Pulmonary artery endothelial cell (primary cell): ENCODE data around the gene PRCC. TPM values are rescaled to one million over a fixed set of nuclear protein-coding genes. Genes with fewer than 3 reads are reported as not detected.

Experiments
- DNase-seq: peaks from one replicate; pipeline ENCODE4 v3.0.0-alpha.2; 2011; ENCODE audit warnings: low read depth, low spot score
- total RNA-seq: library from RNA; depleted of rRNA; stranded (reverse); fragments of >200 nt; gene quantifications from 2 replicates; pipeline ENCODE4 v1.2.3, GENCODE V29; 2014

The PRCC gene, protein sequence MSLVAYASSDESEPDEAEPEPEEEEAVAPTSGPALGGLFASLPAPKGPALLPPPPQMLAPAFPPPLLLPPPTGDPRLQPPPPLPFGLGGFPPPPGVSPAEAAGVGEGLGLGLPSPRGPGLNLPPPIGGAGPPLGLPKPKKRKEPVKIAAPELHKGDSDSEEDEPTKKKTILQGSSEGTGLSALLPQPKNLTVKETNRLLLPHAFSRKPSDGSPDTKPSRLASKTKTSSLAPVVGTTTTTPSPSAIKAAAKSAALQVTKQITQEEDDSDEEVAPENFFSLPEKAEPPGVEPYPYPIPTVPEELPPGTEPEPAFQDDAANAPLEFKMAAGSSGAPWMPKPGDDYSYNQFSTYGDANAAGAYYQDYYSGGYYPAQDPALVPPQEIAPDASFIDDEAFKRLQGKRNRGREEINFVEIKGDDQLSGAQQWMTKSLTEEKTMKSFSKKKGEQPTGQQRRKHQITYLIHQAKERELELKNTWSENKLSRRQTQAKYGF
- total RNA-seq = 14.8 and 18.8 TPM in 2 replicates

DNA sequence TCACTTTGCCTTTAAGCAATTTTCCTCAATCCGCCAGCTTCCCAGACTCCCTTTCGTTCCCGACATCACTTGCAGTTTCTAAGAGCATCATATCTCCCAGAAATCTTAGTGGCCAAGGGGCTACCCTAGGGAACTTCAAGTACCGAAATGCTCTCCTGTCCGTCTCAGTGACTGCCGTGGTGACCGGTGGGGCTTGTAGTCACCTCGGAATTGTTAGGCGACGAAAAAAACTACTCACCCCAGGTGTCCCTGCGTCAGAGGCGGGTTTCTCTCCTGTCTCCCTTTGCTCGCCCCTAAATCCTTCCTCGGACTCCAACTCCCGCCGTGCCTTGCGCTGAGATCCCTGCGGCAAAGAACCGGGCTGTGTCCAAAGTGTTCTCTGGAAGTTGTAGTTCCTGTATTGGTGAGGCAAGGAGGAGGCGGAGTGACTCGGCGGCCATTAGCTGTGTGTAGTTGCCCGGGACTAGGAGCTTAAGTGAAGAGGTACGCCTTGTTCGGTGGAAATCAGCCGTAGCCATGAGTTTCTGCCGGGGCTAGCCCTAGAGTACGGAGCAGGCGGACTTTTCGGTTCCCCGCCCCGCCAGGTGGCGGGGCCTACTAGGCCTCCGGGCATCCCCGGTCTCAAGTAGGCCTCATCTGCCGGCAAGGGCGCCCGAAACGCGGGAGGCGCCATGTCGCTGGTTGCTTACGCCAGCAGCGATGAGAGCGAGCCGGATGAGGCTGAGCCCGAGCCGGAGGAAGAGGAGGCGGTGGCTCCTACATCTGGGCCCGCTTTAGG lies at the start of gene PRCC:
TSS of gene PRCC (plus strand) at position 435 of the 778 bp plus-strand sequence. CDS start at position 672, 237 bp downstream.
- DNase-seq = peak; percentile 100

DNA sequence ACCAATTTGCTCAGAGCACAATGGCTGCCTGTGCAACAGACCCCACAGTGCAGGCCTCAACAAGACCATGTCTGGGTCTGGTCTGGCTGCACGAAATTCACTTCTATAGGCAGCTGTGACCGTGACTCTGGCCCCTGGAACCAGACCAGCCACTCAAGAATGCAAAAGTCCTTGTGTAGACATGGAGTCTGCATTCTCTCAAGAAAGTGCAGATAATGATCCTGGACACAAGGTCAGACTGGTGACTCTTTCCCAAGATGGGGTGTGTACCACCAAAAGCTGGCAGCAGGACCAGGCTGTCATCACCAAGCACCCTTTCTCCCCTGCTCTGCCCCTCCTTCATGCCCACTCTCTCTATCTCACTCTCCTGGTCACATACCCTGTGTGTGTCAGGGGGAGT lies 46.2 kb upstream of the PRCC start:
- no peak for DNase-seq

DNA sequence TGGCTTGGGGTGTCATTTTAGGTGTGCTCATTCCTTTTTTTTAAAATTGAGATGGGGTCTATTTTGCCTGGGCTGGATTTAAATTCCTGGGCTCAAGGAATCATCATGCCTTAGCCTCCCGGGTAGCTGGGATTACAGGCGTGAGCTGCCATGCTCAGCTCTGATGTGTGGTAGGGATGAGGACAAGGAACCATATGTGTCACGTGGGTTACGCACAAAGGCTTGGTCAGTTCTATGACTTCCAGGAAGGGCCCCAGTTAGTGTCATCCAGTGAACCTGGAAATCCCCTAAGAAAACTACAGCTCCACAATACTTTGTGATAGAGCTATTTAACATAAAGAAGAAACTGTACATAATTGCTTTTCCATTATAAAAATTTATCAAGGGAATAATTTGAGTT lies 45.8 kb upstream of the PRCC start:
- no peak for DNase-seq

DNA sequence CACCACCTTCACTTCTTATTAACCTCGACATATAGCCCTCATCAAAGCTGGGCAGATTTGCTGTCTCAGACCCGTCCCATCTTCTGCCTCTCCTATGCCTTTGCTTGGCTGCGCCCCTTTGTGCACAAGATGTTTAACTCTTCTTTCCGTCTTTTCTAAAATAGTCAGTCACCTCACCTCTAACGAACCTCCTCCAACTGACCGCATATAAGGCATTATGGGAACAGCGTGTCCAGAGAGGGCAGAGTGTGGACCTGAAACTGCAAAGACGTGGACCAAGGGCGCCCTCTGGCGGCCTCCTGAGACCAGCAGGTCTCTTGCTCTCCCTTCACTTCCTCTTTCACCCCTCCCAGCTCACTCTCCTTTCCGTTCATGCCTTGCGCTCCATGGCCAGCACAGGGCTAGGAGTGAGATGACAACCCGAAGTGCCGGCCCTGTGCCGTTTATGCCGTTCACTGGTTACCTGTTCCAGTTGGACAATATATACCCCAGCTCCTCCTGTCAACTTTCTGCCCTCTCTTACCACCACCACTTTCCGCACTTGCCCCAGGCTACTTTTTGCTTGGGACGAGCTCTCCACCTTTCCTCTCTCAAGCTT lies 41.6 kb upstream of the PRCC start:
- peak; percentile 59 for DNase-seq

DNA sequence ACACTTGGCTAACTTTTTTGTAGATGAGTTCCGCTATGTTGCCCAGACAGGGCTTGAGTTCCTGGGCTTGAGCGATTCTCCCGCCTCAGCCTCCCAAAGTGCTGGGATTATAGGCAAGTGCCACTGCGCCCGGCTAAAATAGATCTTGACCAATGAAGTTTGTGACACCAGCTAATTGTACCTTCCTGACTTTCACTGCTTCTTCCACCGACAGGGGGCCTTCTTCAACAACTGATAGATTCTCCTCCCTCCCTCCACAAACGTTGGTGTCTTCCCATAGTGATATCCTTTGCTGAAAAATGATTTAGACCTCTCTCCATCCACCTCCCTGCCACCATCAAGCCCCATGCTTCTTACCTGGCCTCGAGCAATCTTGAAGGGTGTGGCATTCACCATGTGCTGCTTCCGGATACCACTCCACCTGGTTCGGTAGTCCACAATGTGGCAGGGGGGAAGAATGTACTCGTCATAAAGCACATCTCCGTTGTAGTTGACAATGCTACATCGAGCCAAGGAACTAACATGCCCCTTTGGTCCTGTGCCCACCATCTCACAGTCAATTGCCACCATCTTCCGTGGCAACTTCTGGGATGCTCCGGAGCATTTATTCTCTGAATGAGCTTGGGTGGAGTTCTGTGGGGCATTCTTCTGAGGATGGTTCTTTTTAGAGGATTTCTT lies 40.6 kb upstream of the PRCC start:
- DNase-seq = peak; percentile 51

DNA sequence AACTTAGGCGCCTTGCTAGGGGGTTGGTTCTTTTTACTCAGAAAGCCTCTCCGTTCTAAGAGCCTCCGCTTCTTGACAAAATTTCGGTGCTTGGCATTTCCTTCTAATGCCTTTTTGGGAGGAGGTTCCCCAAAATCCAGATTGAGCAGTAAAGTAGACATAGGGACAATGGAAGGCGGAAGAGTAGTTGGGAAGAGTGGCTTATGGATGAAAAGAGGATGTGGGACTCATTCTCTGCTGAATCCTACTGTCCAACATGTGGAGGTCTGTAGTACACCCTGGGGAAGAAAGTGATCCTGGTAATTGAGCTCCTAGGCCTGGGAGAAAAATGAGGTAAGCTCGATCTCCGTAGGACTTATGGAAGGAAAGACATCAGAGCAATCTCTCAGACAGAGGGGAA lies 39.8 kb upstream of the PRCC start:
- DNase-seq = no peak

DNA sequence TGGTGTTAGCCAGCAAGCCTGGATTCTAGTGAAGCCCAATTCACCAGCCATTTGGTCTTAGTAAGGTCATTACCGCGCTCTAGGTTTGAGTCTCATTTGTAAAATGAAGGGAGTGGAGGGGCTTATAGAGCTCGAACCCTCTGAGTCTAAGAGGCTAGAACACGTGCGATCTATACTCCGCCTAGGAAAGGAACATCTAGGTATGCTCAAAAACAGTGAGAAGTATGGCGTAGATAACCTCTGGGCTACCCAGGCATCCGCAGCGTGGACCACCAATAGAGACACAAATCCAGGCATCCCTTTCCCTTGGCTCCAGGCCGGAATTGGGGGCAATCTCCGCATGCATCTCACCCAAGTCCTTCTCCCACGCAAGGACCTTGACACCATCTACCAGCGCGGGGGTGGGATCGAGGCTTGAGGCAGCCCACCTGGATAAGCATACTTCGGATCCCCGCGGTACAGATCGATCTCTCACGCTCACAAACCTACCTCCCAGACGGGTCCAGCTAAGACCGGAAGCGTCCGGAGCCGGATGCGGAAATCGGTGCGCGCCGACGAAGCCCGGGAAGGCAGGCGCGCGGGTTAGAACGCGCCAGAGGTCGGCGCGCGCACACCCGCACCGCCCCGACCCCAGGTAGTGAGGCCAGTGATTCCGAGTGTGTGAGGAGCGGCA lies 39.3 kb upstream of the PRCC start, which contains the start of gene METTL25B:
TSS of gene METTL25B (plus strand) at position 544 of the 673 bp plus-strand sequence. CDS start 636 bp downstream, outside the sequence.
- DNase-seq = no peak

DNA sequence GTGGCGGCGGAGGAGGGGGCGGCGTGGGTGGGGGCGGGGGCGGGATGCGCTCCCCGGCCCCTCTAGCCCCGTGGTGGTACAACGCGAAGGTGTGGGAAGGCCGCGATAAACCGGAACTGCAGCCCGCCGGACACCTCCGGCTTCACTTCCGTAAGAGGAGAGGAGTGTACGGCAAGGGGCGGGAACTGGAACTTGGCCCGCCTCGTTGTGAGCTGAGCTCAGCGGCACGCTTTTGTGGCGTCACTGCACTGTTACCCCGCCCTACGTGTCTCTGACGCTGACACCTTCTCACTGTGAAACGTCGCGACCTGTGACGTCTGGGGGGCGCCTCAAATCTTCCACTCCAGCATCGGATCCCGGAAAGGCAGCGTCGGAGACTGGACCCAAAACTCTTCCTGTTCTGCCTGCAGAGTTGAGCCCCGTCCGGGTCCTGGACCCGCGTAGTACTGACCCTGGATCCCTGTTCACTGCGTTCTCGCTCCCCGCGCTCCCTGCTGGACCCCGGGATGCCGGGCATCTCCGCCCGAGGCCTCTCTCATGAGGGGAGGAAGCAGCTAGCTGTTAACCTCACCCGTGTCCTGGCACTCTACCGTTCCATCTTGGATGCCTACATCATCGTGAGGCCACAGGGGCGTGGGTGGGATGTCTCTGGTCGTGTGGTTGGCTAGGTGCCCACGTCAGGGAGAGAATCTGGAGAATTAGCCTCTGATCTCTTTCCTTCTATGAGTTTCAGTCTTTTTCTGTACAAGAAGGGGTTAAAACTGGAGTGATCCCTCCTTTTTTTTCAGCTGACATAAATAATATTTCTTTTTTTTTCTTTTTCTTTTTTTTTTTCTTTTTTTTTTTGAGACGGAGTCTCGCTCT lies 38.5 kb upstream of the PRCC start, which contains the start of gene ISG20L2:
TSS of gene ISG20L2 (minus strand) at position 168 of the 864 bp plus-strand sequence. CDS start 1,114 bp downstream, outside the sequence.
- DNase-seq = peak; percentile 94

DNA sequence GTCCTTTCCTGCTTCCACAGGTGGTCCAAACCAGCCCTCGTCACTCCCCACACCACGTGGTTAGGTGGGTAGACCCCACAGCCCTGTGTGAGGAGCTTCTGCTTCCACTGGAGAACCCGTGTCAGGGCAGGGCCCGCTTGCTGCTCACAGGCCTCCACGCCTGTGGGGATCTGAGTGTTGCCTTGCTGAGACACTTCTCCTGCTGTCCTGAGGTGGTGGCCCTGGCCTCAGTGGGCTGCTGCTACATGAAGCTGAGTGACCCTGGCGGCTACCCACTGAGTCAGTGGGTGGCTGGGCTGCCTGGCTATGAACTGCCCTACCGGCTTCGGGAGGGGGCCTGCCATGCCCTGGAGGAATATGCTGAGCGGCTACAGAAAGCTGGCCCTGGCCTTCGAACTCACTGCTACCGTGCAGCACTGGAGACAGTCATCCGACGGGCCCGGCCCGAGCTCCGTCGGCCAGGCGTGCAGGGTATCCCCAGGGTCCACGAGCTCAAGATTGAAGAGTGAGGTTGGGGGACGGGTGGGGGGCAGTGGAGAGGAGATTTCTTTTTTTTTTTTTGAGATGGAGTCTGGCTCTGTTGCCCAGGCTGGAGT lies 33.2 kb upstream of the PRCC start:
- no peak for DNase-seq

DNA sequence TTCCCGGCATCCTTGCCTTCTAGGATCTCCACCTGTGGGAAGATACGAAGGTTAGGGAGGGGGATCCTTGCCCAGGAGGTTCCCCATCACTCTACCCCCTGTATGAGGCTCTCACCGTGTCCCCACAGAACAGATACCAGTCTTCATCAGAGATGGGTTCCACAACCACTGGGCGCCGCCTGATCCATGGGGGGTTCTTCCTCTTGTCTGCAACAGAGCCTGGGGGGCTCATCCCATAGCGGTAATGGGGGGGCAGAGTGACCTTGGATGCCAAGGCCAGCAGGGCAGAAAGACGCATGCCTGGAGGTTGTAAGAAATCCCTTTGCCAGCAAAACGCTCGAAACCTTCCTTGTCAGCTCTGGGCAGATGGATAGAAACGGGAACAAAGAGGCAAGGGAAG lies 28.9 kb upstream of the PRCC start:
- DNase-seq = no peak

DNA sequence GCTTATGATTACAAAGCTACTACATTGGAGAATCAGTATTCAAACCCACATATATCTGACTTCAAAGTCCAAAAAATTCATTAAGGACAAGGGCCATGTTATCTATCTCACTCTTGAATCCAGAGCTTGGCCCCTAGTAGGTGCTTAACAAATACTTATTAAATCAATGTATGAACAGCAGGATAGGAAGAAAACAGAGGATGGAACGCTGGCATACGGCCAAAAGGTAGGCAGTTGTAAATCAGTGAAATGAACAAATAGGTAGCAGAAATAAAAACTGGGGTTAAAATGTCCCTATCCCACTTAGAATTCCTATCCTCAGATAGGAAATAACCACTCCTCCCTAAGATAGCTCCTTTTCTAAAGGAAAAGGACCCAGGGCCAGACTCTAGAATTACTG lies 28.4 kb upstream of the PRCC start:
- no peak for DNase-seq

DNA sequence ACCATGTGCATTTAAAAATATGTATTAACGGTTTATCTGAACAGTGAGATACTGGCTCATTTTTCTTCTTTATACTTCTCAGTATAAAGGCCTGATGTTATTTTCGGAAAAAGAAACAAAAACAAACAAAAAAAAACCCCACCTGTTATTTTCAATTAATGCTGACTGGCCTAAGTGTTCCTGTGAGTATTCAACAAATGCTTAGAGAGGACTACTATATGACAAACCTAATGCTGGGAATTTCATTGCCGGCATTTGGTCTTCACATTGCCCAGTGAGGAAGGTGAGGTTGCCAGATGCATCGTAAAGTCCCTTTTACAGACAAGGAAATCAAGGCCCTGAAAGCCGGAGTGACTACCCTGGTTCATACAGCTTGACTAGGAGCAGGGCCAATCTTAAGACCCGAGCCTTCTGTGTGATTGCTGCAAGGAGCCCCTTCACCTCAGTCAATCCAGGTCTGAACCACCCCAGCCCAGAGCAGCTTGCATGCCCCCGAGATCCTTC lies 27.0 kb upstream of the PRCC start:
- DNase-seq = no peak

DNA sequence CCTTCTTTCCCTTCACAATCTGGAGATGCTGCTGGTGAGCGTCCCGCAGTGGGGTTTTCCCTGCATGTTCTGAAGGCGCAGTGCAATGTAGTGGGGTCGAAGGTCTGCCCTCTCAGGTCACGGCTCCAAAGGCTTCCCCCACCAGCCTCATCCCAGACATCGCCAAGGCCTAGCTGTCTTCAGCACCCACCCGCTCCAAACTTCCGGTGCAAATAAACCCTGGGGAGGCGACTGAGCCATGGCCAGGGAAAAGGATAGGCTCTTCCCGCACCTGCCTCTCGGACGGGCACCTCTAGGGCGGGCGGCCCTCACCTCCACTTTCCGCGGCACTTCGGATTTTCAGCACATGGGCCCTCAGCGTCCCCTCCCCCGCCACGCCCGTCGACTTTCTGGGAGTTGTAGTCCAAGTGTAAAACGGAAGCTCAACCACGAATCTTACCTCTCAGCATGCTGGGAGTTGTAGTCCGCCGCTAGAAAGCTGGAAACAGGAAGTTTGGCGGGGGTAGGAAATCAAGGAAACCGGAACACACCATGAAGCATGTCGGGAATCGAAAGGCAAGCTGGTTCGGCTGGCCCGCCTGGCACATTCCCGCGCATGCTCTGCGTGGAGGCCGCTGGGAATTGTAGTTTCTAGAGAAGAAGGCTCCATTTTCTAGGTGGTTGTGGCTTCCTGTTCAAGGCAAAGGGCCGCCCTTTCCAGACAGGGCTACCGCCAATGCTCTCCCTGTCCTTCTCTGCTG lies 26.4 kb upstream of the PRCC start, which contains the start of gene MRPL24:
TSS of gene MRPL24 (minus strand) at position 348 of the 740 bp plus-strand sequence. CDS start 2,384 bp downstream, outside the sequence.
- peak; percentile 99 for DNase-seq

DNA sequence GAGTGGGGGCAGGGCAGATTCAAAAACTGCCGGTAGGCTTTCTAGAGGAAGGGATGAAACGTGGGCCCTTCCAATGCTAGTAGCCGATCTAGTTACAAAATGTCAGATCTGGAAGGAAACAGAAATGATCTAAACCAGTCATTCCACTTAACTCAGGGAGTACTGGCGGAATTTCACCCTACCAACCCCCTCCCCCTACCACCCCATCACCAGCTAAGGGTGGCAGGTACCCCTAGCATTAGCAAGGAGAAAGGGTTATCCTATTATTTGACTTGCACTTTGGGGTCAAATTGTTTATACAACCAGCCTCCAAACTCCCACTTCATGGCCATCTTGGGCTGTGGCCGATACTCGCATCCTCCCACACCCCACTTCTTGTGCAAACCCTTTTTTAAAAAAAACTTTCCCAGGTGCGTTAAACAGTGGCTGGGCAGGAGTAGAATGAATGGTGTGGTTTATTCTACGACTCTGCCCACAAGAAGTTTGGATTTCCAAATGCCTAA lies 25.8 kb upstream of the PRCC start:
- DNase-seq = no peak

DNA sequence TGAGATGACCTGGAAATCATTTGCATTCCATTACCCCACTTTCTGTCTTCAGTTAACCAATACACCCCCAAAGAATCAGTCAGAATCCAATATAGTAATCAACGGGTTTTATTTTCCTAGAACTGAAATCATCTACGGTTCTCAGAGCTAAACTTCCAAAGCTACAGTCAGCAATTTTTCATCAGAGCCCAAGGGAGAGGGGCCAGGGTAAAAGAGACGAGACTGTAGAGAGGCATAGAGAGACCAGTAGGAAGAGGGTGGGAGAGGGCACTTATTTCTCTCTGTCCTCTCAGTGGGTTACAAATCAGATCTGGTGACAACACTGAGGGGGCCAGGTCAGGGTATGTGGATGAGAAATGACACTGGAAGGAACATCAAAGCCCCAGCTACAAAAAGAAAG lies 25.3 kb upstream of the PRCC start:
- DNase-seq = no peak

DNA sequence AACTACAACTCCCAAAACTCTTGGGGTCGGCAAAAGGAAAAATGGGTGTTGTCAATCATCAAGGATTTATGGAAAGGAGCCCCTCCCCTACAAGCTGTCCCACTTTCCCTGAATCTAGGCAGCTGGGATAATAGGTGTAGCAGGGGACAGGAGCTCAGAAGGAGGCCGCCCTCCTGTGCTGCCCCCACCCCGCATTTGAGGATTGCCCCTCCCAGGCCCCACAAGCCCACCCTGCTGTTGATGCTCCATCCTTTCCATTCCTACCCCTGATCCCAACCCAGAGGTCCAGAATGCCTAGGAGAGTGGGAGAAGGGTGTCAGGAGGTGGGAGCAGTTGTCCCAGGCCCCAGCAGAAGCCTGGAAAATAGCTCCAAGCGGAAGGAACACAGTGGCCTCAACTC lies 24.5 kb upstream of the PRCC start:
- no peak for DNase-seq

DNA sequence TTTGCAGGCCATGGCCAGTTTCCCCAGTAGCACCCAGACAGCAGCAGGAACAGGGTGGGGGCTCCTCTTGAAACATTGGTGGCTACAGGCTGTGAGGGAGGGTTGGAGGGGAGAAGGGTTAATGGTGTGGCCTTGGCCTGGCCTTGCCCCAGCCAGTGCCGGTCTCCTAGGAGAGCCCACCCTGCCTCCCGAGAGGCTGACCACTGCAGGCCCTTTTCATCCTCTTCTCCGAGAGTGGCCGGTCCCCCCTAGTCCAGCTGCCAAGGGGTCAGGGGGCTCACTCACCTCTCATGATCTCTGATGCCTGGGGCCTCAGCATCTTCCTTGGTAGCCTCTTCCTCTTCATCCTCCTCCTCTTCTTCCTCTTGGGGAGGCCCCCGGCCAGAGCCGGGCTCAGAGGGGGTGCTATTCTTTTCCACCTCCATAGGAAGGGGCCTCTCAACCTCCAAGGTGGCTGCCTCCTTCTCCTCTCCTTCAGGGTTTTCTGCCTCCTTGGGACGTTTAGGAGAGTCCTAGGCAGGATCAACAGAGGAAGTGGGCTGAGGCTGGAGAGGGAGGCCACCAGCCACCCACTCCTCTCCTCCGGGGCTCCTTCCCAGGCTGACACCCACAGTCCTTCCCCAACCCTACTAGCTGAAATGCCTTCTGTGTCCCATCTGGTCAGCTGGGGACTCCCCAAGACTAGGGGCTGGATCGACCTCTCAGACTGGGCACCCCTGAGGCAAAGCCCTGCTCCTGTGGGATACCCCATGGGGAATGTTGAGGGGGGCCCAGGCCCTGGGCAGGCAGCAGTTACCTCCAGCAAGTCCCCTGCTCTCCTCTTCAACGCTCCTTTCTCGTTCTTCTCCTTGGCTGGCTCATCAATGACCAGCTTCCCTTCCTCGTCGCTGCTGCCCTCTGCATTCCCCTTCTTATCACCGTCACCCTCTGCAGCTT lies 23.7 kb upstream of the PRCC start:
- DNase-seq = no peak
